ENCODE data around the gene RSRP1.
"Not testable (repeated sequence)": the region's sequence is repeated elsewhere in the genome, so short reads cannot be mapped to it uniquely, and the experiment has no call there.

The RSRP1 gene, protein sequence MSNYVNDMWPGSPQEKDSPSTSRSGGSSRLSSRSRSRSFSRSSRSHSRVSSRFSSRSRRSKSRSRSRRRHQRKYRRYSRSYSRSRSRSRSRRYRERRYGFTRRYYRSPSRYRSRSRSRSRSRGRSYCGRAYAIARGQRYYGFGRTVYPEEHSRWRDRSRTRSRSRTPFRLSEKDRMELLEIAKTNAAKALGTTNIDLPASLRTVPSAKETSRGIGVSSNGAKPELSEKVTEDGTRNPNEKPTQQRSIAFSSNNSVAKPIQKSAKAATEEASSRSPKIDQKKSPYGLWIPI

GRCh38 chr1:25247024-25247828 is at the start of gene RSRP1:
Gene RSRP1 (minus strand): TSS chr1:25247454. CDS start chr1:25246963, 491 bp downstream.
- peak; percentile 97 for DNase-seq

DNA sequence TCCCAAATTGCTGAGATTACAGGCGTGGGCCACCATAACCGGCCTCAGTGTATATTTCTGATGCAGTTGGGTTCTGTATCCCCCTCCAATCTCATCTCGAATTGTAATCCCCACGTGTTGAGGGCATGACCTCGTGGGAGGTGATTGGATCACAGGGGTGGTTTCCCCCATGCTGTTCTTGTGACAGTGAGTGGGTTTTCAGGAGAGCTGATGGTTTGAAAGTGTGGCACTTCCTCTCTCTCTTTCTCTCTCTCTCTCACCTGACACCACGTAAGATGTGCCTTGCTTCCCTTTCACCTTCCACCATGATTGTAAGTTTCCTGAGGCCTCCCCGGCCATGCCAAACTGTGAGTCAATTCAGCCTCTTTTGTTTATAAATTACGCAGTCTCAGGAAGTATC is 49.2 kb upstream of the RSRP1 start:
- DNase-seq: not testable (repeated sequence)

DNA sequence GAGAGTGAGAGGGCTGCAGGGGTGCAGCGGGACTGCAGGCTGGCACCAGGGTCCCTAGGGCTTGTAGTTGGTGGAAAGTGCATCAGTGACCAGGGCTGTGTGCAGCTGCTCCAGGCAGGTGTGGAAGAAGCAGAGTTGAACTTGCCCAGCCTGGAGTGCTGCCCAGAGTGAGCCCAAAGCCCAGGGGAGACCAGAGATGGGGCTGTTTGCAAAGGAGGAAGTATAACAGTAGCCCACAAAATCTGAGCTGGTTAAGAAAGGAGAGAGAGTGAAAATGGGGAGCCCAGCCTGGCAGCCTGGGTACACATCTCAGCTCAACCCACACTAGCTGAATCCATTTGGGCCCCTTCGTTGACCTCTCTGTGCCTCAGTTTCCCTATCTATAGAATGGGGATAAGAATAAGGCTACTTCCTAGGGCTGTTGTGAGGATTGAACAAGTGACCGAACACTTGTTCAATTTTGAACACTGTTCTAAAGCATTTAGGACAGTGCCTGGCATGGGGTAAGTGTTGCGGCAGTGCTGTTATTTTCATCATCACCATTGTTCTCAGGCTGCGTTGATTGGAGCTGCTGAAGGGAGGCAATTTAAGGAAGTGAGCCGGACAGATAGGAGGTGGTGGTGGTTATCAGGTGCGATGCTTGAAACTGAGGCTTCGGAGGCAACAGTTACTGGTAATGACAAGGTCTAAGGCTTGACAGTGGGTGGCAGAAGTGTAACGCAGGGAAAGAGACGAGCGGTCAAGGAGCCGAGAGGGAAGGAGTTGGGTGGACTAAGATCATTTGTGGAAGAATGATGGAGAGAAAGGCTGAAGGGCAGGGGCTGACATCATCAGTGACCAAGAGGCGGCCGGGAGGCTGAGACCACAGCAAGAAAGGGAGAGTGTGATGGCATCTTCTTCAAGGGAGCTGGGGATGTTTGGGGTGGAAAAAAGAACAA is 47.9 kb upstream of the RSRP1 start:
- not testable (repeated sequence) for DNase-seq

DNA sequence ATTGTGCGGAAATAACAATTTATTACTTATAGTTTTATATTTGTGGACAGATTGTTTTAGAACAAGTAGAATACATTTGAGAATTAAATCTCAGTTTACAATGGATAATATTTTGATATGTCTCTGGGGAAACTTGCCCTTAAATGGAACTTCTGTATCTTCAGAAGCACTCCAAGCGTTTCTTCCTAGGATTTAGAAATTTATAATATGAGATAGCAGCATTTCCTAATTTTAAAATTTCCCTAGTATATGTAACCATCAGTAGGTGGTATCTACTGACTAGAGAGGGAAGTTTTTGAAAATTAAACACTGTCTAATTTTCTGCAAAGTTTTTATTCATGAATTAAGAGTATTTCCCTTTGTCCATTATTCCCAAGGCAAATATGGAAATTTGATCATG is 46.2 kb upstream of the RSRP1 start:
- DNase-seq: not testable (repeated sequence)

GRCh38 chr1:25290043-25290442 is 42.8 kb upstream of the RSRP1 start:
- DNase-seq: not testable (repeated sequence)

GRCh38 chr1:25288573-25289101 is 41.4 kb upstream of the RSRP1 start:
- not testable (repeated sequence) for DNase-seq

- DNase-seq: not testable (repeated sequence)
These were observed 39.9 kb upstream of the RSRP1 start for GRCh38 chr1:25287164-25287563.

GRCh38 chr1:25285862-25286261 is 38.6 kb upstream of the RSRP1 start:
- not testable (repeated sequence) for DNase-seq

- not testable (repeated sequence) for DNase-seq
These were observed 32.4 kb upstream of the RSRP1 start for GRCh38 chr1:25279693-25280111.

- not testable (repeated sequence) for DNase-seq
These were observed 31.5 kb upstream of the RSRP1 start for GRCh38 chr1:25278790-25279189.

DNA sequence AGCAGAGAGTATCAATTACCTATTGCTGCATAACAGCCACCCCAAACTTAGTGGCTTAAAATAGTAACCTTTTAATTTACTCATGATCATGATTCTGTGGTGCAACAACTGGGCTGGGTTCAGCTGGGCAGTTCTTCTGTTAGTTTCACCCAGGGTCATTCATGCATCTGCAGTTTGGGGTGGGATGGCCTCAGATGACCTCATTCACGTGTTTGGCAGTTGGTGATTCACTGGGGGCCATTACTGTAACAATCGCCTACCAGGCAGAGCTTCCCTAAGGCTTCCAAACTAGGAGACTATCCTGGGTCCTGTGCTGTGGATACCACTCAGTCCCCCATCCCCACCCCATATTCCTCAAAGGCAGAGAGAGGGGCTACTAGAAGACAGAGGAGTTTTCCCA is 31.1 kb upstream of the RSRP1 start:
- DNase-seq: not testable (repeated sequence)

- not testable (repeated sequence) for DNase-seq
These were observed 30.0 kb upstream of the RSRP1 start for GRCh38 chr1:25277295-25277694.

GRCh38 chr1:25275648-25276047 is 28.4 kb upstream of the RSRP1 start:
- DNase-seq: not testable (repeated sequence)

- not testable (repeated sequence) for DNase-seq
These were observed 25.0 kb upstream of the RSRP1 start, which contains the start of gene RHD for GRCh38 chr1:25272238-25272637. Gene RHD (plus strand): TSS chr1:25272509. CDS start chr1:25272548, 39 bp downstream.

DNA sequence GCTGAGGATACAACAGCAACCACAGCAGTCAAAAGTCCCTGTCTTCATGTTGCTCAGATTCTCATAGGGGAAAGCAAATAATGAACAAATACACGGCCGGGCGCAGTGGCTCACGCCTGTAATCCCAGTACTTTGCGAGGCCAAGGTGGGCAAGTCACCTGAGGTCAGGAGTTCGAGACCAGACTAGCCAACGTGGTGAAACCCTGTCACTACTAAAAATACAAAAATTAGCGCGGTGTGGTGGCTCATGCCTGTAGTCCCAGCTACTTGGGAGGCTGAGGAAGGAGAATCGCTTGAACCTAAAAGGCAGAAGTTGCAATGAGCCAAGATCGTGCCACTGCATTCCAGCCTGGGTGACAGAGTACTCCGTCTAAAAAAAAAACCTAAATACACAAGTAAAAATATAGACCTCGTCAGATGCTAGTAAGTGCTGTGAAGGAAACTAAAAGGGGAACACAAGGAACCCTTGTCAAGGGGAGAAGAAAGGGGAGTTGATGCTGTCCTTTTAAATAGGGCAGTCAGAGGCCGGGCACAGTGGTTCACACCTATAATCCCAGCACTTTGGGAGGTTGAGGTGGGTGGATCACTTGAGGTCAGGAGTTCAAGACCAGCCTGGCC is 21.0 kb upstream of the RSRP1 start:
- not testable (repeated sequence) for DNase-seq

- DNase-seq: peak; percentile 20
These were observed 20.3 kb upstream of the RSRP1 start for GRCh38 chr1:25267288-25268142.

DNA sequence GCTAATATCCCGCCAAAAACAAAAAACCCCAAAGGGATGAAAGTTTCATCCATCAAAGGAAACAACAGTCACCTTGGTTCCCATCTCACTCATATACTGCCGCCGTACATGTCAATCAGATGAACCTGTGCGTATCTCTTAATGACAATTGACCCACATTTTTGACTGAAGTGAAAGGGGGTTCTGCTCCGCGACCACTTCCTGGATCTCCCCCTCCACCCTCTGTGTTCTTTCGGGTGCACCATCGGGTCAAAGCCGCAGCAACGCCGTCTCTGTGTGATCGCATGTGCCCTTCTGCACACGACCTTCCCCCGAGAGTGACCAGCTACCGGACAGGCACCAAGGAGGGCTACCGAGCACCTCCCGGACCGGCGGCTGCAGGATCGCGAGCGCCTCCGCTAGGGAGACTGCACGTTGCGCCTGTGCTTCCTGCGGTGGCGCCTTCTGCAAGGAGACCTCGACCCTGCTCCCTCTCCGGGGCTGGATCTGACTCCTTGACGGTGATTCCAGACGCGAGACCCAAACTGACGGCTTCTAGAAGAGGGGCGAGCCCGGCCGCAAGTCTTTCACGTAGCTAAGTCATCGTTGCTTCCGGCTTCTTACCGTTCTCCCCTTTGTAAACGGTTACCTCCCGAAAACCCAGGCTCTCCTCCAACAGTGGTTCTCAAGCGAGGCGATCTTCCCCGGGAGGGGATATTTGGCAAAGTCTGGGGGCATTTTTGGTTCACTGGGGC is 19.5 kb upstream of the RSRP1 start:
- DNase-seq: not testable (repeated sequence)

DNA sequence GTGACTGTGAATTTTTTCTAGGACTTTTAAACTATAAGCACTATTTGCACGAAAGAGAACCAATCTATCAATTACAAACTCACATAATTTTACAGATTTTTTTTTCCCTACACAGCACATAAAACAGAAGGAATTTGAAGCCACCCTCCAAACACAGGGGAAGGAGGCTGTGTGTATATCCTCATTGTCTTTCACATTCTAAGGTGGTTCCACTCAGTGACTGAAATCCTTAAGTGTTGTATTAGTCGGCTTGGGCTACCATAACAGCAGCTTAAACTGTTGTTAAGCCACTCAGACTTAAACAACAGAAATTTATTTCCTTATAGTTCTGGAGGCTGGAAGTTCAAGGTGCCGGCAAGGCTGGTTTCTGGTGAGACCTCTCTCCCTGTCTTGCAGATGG is 13.1 kb upstream of the RSRP1 start:
- DNase-seq: not testable (repeated sequence)

- not testable (repeated sequence) for DNase-seq
These were observed 12.6 kb upstream of the RSRP1 start for GRCh38 chr1:25259813-25260212.

GRCh38 chr1:25257196-25257595 is 9.9 kb upstream of the RSRP1 start:
- DNase-seq: no peak

Data from NCI-H2171 (cell line).